IPS-15b (cell line): ENCODE results near the gene SLC36A4.
A peak's percentile ranks its signal among the peaks of the same experiment; 100 is the strongest.

Source experiments
- H3K27me3 ChIP-seq: one replicate; pipeline ENCODE4 v1.6.1; 2013; ENCODE audit warnings: low read length; ENCODE audit not compliant: control insufficient read depth, insufficient read depth
- H3K36me3 ChIP-seq: one replicate; pipeline ENCODE4 v1.6.1; 2013; ENCODE audit warnings: low read length; ENCODE audit not compliant: control insufficient read depth, insufficient read depth
- H3K4me1 ChIP-seq: one replicate; pipeline ENCODE4 v1.6.1; 2013; ENCODE audit warnings: mild to moderate bottlenecking, low read length; ENCODE audit not compliant: control insufficient read depth, insufficient read depth
- H3K4me3 ChIP-seq: one replicate; pipeline ENCODE4 v1.5.1; 2013; ENCODE audit warnings: low read depth, low read length
- H3K9ac ChIP-seq: one replicate; pipeline ENCODE4 v1.6.1; 2013; ENCODE audit warnings: low read depth, mild to moderate bottlenecking, low read length
- H3K9me3 ChIP-seq: one replicate; pipeline ENCODE4 v1.6.1; 2013; ENCODE audit warnings: mild to moderate bottlenecking, low read length; ENCODE audit not compliant: control insufficient read depth, insufficient read depth

SLC36A4 gene

DNA sequence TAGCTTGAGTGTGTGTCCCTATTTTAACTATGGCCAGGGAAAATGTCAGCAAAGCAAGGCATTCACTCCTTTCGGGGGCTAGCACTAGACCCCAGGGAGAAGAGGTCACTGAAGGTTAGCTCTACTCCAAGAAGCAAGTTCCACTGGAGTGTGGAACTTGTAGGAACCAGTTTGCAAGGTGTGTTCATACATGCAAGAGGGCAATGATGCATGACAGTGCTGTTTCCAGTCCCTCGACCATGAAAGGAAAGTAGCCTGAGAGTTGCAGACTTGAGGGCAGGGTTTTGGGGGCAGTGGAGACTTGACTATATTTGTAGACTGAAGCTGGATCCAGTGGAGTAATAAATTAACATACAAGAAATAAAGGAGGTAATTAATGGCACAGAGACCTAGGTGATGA is 21.6 kb upstream of the SLC36A4 start:
- Histone ChIP-seq H3K4me1 (no peaks in the 10 kb centered on the region), H3K27me3 (no peaks in the 10 kb centered on the region), H3K4me3 (no peak overlapping the region), H3K9ac (no peak overlapping the region), H3K36me3 (no peaks in the 10 kb centered on the region), H3K9me3 (no peaks in the 10 kb centered on the region)

DNA sequence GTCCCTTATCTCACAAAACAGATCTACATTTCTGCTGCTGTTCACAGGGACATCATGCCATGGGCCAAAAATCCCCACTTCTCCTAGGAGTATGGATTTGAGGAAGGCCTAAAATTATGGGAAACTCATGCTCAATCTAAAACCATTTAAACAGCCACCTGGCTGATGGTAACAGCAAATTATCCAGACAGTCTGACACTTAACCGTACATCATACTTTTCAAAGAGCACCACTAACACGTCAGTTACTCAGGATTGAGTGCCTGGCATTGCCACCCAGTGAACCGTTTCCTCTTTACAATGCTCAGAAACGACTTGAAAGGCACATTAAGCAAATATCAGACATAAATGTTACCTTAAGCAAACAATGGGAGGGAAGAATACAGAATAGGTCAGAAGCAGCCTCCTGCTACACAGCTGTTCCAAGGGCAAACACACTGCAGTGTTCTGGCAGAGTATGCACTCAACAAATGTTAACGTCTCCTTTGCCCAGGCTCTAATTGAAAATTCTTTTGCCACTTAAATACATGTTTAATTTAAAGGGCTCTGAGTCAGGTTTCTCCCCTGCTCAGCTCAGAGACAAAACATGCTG is 18.8 kb upstream of the SLC36A4 start:
- Histone ChIP-seq H3K36me3 (no peaks in the 10 kb centered on the region), H3K9ac (no peak overlapping the region), H3K27me3 (no peaks in the 10 kb centered on the region), H3K4me3 (no peak overlapping the region), H3K9me3 (no peaks in the 10 kb centered on the region), H3K4me1 (no peaks in the 10 kb centered on the region)

GRCh38 chr11:93213622-93214021 is 15.8 kb upstream of the SLC36A4 start:
- no peak overlapping the region for H3K9ac ChIP-seq
- H3K36me3 ChIP-seq = no peaks in the 10 kb centered on the region
- H3K9me3 ChIP-seq = no peaks in the 10 kb centered on the region
- no peak overlapping the region for H3K4me3 ChIP-seq
- H3K27me3 ChIP-seq = no peaks in the 10 kb centered on the region
- no peaks in the 10 kb centered on the region for H3K4me1 ChIP-seq

GRCh38 chr11:93212094-93212493 is 14.3 kb upstream of the SLC36A4 start:
- Histone ChIP-seq H3K27me3 (no peaks in the 10 kb centered on the region), H3K4me3 (no peak overlapping the region), H3K4me1 (no peaks in the 10 kb centered on the region), H3K9me3 (no peaks in the 10 kb centered on the region), H3K36me3 (no peaks in the 10 kb centered on the region), H3K9ac (no peak overlapping the region)

DNA sequence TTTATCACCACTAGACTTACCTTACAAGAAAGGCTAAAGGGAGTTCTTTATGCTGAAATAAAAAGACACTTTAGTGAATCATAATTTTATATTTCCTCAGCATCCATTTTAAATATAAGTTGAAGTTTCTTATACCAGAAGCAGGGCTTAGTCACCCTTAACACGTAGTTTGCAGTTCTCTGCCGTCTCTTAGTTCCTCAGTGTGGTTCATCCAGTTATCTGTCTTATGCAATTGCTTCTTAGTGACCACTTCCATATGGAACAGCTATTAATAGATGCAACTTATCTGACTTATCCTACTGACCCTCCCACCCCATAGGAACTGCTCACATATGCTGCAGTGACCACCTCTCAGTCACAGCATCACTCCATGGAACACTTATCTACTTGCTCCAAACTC is 11.7 kb upstream of the SLC36A4 start:
- no peaks in the 10 kb centered on the region for H3K27me3 ChIP-seq
- no peaks in the 10 kb centered on the region for H3K4me1 ChIP-seq
- no peak overlapping the region for H3K9ac ChIP-seq
- no peaks in the 10 kb centered on the region for H3K9me3 ChIP-seq
- no peak overlapping the region for H3K4me3 ChIP-seq
- H3K36me3 ChIP-seq = no peaks in the 10 kb centered on the region

DNA sequence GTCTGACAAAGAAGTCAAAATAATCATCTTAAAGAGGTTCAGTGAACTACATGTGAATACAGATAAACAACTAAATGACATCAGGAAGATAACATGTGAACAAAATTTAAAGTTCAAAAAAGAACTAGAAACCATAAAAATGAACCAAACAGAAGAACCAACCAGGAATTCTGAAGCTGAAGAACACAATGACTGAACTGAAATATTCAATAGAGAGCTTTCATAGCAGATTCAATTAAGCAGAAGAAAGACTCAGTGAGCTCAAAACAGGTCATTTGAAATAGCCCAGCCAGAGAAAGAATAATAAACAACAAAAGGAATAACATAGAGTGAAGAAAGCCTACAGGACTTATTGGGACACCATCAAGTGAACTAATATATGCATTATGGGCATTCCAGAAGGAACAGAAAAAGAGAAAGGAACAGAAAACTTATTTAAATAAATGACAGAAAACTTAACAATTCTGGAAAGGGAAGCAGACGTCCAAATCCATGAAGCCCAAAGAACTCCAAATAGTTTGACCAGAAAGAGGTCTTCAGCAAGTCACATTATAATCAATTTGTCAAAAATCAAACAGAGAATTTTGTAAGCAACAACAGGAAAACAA is 11.0 kb upstream of the SLC36A4 start:
- H3K9ac ChIP-seq = no peak overlapping the region
- H3K36me3 ChIP-seq = no peaks in the 10 kb centered on the region
- H3K9me3 ChIP-seq = no peaks in the 10 kb centered on the region
- H3K27me3 ChIP-seq = no peaks in the 10 kb centered on the region
- H3K4me1 ChIP-seq = no peaks in the 10 kb centered on the region
- no peak overlapping the region for H3K4me3 ChIP-seq

- Histone ChIP-seq H3K27me3 (no peaks in the 10 kb centered on the region), H3K9me3 (no peaks in the 10 kb centered on the region), H3K36me3 (no peaks in the 10 kb centered on the region), H3K4me3 (no peak overlapping the region), H3K4me1 (no peaks in the 10 kb centered on the region), H3K9ac (no peak overlapping the region)
These were observed 1.8 kb upstream of the SLC36A4 start for GRCh38 chr11:93199616-93200015.

GRCh38 chr11:93198215-93198845 is 539 bp upstream of the SLC36A4 start:
- no peaks in the 10 kb centered on the region for H3K36me3 ChIP-seq
- peak overlapping the region; percentile 57 for H3K9ac ChIP-seq
- H3K4me1 ChIP-seq = no peaks in the 10 kb centered on the region
- H3K27me3 ChIP-seq = no peaks in the 10 kb centered on the region
- H3K4me3 ChIP-seq = peak overlapping the region; percentile 62
- H3K9me3 ChIP-seq = no peaks in the 10 kb centered on the region

- Histone ChIP-seq H3K4me3 (peak overlapping the region; percentile 62), H3K36me3 (no peaks in the 10 kb centered on the region), H3K9ac (peak overlapping the region; percentile 62), H3K9me3 (no peaks in the 10 kb centered on the region), H3K4me1 (peaks cover 3% of the 10 kb centered on the region), H3K27me3 (no peaks in the 10 kb centered on the region)
These were observed 893 bp downstream of the SLC36A4 start for GRCh38 chr11:93196816-93197379.

- no peak overlapping the region for H3K9ac ChIP-seq
- no peaks in the 10 kb centered on the region for H3K36me3 ChIP-seq
- no peaks in the 10 kb centered on the region for H3K27me3 ChIP-seq
- no peak overlapping the region for H3K4me3 ChIP-seq
- H3K9me3 ChIP-seq = no peaks in the 10 kb centered on the region
- peaks cover 8% of the 10 kb centered on the region for H3K4me1 ChIP-seq
These were observed 3.0 kb downstream of the SLC36A4 start for GRCh38 chr11:93194673-93195291.

DNA sequence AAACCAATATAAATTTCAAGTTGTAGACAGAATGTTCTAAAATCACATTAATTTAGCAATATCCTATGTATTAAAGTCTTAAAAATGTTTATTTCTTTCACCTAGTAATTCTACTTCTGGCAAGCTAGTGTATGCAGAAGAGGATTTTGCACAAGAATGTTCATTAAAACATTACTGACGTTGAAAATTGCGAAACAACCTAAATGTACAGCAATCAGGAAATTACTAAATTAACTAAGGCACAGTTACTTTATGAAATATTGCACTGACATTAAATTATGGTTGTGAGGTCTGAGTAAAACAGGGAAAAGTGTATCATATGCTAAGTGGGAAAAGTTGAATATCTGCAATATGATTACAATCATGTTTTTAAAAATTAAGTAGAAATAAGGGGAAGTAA is 4.1 kb downstream of the SLC36A4 start:
- H3K9ac ChIP-seq = no peak overlapping the region
- H3K27me3 ChIP-seq = no peaks in the 10 kb centered on the region
- peaks cover 8% of the 10 kb centered on the region for H3K4me1 ChIP-seq
- no peaks in the 10 kb centered on the region for H3K36me3 ChIP-seq
- H3K4me3 ChIP-seq = no peak overlapping the region
- H3K9me3 ChIP-seq = no peaks in the 10 kb centered on the region
